SW480 (cell line): ENCODE results near the gene PMAIP1.
"Not testable (repeated sequence)": the region's sequence is repeated elsewhere in the genome, so short reads cannot be mapped to it uniquely, and the experiment has no call there.

Experiments
- DNase-seq: peaks from one replicate; pipeline ENCODE4 v3.0.0-alpha.2; 2016; ENCODE audit warnings: low spot score

The PMAIP1 gene

DNA sequence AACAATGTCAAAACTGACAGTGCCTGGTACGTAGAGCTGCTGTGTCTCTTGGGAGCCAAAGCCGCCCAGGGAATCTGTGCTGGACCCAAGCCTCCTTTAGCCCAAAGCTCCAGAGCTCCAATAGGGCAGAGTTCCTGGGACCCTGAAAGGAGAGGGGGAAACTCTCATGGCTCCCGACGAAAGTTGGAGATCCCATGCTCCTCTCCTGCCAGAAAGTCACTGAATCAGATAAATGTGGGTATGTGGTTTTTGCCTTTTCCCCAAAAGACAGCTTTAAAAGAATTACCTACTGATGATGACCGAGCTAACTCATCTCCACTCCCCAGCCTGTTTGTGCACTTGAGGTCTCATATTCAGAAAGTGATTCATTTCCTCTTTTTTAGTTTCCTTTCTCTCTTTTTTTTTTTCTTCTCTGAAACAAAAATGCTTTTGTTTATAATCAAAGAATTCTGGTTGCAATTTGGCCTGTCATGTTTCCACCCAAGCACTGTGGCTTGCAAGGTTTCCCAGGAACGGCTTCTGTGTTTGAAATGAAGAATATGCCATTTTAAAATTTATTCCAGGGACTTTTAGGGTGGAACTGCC, 14.1 kb upstream of the PMAIP1 start:
- DNase-seq: peak; percentile 39

DNA sequence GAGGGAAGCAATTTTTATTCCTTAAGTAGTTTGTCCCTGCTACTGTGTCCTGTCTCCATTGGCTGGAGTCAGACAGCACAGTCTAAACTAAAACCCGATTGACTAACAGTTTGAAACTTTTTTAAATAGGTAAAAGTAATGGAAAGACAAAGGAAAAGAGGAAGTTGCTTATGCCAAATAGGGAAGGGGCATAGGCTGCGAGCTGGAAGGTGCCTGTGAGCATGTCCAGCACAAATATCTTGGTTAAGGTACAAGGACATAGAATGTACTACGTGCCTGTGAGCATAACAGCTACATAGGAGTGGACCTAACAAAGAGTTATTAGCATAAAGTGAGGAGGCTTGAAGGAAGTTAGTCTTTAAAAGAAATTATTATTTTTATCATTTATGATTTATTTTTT, 13.4 kb upstream of the PMAIP1 start:
- not testable (repeated sequence) for DNase-seq

DNA sequence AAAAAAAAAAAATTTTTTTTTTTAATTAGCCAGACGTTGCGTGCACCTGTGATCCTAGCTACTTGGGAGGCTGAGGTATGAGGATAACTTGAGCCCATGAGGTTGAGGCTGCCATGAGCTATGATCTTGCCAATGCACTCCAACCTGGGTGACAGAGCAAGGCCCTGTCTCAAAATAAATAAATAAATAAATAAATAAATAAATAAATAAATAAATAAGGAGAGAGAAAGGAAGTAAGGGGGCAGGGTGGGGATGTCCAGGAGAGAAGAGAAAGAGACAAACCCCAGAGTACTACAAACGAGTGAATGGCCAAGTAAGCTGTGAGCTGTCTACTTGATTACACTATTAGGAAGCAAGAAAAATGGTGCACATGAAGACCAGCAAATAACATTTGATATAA, 7.7 kb upstream of the PMAIP1 start:
- no peak for DNase-seq

DNA sequence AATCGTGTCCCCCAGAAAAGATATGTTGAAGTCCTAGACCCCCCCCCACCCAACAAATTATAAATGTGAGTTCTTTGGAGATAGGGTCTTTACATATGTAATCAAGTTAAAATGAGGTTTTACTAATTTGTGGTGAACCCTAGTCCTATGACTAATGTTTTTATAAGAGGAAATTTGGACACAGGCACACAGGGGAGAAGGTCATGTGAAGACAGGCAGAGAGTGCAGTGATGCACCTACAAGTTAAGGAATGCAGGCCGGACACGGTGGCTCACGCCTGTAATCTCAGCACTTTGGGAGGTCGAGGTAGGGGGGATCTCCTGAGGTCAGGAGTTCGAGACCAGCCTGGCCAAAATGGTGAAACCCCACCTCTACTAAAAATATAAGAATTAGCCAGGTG, 5.8 kb upstream of the PMAIP1 start:
- no peak for DNase-seq

DNA sequence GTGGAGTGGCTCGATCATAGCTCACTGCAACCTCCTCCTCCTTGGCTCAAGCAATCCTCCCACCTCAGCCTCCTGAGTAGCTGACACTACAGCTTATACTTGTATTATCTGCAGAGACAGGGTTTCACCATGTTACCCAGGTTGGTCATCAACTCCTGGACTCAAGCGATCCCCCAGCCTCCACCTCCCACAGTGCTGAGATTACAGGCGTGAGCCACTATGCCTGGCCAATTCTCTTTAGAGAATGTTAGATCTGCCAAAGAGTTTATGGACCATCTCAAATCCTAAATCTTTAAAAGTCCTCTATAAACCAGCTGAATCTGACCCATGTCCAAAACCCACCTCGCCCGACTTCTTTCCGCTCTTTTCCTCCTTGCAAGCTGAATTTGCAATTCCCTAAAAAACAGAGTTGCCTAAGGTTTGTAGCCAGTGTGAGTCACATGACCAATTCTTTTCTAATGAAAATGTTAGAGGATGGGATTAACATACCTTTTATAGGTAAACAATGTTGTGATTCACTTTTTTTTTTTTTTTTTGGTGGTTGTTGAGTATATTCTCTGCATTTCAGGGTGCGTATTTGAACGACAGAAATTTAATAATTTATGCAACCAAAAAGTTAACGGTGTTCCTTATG, 2.4 kb upstream of the PMAIP1 start:
- no peak for DNase-seq

DNA sequence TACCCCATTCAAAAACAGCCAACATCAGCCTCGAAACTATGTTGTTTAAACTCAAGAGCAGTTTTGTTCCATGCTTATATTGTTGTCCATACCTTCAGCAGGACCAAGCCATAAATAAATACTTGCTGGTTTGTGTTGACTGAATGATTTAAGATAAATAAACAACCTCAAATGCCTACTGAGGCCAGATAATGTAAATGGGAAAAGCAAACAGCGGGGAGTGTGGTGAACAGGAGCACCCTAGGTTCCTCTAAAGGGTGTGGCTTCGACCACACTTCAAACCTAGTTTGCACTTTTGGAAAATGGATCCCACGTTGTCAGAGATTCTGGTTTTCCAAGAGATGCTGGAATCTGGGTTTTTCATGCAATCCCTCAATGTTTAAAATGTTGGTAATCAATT, 1.7 kb upstream of the PMAIP1 start:
- DNase-seq: peak; percentile 56

DNA sequence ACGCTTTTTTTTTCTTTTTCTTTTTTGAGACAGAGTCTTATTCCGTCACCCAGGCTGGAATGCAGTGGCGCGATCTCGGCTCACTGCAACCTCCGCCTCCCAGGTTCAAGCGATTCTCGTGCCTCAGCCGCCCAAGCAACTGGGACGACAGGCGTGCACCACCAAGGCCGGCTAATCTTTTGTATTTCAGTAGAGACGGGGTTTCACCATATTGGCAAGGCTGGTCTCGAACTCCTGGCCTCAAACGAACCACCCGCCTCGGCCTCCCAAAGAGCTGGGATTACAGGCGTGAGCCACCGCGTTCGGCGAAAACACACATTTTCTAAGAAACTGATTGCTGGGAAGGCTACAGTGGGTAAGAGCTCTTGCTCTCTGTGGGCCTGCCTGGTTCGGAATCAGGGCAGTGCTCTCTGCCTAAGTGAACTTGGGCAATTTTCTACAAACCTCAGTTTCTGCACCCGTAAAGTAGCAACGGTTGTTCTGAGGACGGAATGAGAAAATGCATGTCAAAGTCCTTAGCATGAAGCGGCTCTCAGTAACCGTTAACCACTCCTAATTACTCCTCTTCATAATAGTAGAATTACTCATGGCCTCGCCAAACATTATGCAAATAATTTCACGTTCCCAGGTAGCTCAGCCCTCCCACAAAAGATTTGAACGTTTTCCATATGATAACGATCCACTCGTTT, 1.0 kb upstream of the PMAIP1 start:
- peak; percentile 38 for DNase-seq

DNA sequence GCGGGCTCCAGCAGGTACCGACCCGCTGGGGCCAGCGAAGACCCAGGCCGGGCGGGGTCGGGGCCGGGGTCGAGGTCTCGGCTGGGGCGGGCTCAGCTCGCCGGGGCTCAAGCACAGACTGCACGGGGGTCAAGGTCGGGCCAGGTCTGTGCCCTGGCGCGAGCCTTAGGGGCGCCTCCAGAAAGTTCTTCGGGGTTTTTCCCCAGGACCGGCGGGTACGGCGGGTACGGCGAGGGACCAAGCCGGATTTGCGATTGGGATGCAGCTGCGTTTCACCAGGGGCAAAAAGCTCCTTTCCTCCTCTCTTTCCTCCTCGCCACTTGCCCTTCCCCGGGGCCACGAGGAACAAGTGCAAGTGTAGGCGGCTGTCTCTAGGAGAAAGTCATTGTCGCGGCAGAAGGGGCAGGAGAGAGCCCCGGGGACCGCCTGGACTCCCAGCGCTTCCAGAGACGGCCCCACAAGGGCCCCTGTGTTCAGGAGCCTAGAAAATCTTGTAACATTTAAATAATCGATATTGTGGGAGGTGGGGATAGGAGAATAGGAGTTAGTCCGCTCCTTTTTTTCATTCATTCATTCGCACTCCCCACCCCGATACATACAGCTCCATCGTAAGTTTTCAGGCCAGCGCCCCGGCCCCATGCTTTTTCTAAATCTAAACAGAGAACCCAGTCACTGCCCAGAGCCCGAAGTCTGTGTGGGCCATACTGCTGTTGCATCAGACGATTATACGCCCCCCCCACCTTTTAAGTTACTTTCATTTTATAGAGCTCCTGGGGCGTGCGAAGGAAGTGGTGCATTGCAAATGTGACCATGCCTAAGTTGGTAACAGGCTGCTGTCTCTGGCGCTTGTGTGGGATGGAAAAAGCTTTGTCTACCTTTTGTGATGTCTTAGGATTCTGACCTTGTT, 679 bp downstream of the PMAIP1 start:
- peak; percentile 84 for DNase-seq

DNA sequence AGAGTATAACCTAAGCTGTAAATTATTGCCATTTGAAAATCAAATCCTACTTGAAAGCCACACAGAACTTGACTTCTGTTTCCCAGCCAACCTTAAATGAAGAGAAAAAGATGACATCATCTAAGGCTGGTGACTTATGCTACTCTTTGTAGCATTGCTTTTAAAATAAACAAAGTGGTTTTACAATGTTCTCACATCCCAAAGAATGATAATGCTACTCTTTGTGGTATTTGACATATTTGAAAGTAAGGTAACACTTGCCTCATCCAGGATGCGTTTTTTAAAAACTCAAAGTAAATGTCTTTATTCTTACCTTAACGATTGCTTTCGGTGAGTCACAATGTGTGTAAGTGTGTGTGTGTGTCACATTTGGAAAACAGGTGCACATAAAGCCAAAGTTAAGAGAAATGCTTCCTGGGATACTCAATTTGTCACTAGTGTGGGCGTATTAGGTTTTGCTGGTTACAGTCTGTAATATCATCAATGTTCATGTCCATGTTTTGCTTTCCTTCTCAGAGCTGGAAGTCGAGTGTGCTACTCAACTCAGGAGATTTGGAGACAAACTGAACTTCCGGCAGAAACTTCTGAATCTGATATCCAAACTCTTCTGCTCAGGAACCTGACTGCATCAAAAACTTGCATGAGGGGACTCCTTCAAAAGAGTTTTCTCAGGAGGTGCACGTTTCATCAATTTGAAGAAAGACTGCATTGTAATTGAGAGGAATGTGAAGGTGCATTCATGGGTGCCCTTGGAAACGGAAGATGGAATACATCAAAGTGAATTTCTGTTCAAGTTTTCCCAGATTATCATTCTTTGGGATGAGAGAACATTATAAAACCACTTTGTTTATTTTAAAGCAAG, 2.6 kb downstream of the PMAIP1 start:
- peak; percentile 54 for DNase-seq

DNA sequence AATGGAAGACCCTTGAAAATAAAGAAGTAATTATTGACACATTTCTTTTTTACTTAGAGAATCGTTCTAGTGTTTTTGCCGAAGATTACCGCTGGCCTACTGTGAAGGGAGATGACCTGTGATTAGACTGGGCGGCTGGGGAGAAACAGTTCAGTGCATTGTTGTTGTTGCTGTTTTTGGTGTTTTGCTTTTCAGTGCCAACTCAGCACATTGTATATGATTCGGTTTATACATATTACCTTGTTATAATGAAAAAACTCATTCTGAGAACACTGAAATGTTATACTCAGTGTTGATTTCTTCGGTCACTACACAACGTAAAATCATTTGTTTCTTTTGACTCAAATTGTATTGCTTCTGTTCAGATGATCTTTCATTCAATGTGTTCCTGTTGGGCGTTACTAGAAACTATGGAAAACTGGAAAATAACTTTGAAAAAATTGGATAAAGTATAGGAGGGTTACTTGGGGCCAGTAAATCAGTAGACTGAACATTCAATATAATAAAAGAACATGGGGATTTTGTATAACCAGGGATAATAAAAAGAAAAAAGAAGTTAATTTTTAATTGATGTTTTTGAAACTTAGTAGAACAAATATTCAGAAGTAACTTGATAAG, 3.3 kb downstream of the PMAIP1 start:
- DNase-seq: no peak

DNA sequence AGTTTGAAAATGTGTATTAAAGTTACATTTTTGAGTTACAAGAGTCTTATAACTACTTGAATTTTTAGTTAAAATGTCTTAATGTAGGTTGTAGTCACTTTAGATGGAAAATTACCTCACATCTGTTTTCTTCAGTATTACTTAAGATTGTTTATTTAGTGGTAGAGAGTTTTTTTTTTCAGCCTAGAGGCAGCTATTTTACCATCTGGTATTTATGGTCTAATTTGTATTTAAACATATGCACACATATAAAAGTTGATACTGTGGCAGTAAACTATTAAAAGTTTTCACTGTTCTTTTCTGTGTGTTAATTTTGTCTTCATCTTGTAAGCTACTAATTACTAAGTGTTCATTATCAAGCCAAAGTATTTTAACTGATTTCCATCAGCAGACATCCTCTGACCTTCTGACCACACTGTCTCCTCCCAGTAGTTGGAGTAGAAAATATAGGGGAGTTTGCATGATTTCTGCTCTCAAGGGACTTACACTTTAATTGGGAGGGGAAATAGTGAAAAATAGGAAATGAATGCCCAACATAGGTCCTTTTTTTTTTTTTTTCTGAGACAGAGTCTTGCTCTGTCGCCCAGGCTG, 4.3 kb downstream of the PMAIP1 start:
- no peak for DNase-seq

DNA sequence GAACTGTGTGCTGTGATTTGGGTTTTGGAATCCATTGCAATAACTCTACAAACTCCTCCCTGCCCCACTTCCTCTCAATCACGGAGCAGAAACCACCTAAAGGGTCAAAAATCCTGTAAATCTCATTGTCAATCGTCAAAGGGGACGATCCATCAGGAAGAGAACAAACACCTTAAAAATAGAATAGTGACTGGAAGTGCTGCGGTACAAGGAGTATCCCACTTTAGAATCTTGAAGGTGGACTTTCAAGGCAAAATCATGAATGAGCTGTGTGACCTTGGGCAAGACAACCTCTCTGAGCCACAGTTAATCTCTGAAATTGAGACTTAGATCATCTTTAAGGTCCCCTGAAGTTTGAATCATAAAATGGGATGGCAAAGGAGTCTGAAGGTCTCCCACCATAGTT, 5.9 kb downstream of the PMAIP1 start:
- DNase-seq: no peak

DNA sequence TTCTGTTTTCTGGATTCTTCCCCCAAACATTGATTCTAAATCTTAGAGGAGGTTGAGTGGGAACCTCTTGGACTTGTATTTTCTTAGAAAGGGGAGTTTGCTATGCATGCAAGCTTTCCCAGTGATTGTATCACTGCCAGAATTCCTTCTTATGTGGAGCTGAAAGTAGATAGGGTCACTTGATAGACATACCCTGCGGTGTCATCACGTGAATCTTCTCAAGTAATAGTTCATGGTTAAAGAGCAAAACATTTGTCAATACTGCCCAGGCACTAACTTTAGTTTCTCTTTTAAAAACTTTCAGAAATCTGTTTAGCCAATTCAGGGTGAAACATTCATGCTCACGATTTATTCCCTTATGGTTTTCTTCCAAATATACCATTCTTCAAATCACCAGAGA, 6.4 kb downstream of the PMAIP1 start:
- no peak for DNase-seq

DNA sequence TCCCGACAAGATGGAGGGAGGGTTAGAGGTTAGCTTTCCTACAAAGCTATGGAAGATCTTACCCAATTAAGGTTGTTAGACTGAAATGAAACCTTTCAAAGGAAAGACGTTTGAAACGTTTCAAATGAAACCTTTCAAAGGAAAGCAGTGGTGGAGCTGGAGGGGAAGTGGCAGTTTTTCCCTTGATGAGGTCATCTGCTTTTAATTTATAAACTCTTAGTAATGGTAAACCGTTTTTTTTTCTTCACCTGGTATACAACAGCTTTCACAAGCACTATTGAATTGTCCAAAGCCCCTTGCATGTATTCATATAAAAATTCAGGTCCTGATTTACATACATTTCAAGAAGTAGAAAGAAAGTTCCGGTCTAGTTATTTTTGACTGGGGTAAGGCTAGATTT, 7.4 kb downstream of the PMAIP1 start:
- no peak for DNase-seq

DNA sequence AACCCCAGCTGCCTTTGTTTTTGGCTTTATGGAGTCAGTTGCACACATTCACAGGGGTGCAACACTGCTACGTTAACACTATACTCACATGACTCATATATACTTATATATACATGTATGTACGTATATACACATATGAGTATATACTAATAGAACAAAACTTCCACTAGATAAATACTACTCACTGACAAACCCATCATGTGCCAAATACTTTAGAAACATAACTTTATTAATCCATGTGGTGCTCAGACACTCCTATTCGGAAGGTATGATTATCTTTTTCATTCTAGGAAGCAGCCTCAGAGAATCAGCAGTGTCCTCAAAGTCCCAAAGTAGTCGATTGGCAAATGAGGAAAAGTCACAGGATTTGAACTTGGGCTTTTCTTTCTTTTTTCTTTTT, 7.9 kb downstream of the PMAIP1 start:
- DNase-seq: no peak

DNA sequence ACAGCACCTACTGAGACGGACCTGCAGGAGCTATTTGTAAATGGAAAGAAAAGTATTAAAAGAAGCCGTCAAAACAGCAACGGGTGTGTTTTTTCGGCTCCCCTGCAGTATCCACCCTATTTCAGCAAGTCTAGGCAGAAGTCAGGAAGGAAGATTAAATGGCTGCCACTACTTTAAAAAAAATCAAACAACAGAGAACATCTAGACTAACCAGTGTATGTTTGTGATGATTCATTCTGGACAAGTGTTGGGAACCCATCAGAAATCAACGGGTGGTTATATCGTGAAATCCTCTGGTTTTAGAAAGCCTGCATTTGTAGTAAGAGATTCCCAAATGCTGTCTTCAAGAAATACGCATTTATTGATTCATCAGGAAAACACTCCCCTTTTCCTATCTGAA, 9.0 kb downstream of the PMAIP1 start:
- DNase-seq: no peak

DNA sequence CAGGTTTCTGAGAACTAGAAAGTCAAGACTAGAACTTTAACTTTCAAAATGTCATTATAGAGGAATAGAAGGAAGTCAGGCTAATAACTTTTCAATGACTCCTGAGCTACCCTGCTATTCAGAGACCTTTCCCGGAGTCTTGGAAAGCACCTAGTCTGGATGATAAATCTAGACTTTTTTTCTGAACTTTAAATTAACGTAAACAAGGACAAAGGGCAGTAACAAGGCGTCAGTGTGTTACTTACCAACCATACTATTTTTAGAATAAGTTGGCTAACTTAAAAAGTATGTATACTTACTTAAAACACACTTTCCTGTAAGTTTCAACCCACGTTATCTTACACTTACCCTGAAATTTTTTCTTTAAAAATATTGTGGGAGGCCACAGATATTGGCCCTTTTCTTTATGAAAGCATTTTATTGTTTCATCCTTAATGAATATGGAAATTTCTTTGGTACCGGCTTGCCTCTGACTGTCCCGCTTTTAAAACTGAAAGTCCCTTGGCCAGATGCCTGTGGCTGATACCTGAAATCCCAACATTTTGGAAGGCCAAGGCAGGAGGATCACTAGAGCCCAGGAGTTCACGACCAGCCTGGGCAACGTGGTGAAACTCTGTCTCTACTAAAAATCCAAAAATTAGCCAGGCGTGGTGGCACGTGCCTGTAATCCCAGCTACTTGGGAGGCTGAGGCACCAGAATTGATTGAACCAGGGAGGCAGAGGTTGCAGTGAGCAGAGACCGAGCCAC, 9.7 kb downstream of the PMAIP1 start:
- DNase-seq: no peak

DNA sequence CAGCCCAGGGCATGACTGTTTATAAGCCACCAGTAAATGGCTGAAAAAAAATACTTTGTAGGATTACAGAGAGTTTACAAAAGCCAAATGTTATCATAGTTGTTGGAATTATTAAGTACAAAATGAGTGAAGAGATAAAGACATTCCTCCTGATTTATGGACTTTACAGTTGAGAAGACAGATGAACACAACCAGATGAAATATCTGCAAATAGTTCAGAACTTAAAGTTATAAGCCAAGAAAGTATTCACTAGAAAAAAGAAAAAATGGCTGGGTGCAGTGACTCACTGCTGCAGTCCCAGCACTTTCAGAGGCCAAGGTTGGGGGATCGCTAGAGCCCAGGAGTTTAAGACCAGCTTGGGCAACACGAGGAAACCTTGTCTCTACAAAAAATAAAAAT, 11.2 kb downstream of the PMAIP1 start:
- DNase-seq: no peak

DNA sequence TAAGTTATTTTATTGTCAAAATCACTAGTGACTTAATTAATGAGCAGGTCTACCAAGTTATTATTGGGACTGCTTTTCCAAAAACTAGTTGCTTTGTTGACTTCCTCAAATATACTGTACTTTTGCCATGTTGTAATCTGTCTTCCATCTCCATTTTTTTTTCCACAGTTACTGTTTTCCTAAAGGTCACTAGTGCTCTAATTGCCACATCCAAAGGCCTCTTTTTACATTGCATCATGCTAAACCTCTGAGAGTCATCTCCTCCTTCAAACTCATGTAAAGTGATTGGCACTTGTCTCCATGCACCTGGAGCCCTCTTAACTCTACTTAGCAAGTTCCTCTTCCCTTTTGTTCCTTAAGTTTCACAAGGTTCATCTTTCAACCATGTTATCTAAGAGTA, 11.8 kb downstream of the PMAIP1 start:
- no peak for DNase-seq

DNA sequence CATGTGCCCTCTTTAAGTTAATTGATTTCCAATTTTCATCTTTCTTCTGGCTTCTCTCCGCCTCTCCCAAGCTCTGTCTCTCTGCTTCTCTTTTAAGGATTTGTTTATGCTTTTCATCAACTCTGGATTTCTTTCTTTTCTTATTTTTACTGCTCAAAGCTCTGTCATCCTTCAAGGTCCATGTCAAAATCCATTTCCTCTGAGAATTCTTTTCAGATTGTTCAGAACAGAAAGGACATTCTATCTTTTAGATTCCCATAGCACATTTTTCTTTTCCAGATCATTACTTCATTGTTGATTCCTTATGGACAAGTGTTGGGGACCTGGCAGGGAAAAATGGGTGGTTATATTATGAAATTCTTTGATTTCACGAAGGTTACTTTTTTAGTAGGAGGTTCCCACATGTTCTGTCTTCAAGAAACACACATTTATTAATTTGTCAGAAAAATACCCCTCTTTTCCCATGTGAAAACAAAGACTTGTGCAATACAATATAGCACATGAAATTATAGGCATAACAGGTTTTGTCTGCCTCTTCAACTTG, 12.3 kb downstream of the PMAIP1 start:
- no peak for DNase-seq
